Midbrain (tissue), 1 donor: ENCODE results near the gene MAGEA1.
"Not testable (repeated sequence)": the region's sequence is repeated elsewhere in the genome, so short reads cannot be mapped to it uniquely, and the experiment has no call there.

ENCODE experiments used
- DNase-seq: peaks from one replicate; lab custom pipeline; 2025; lab: John Stamatoyannopoulos, UW

The MAGEA1 gene, protein sequence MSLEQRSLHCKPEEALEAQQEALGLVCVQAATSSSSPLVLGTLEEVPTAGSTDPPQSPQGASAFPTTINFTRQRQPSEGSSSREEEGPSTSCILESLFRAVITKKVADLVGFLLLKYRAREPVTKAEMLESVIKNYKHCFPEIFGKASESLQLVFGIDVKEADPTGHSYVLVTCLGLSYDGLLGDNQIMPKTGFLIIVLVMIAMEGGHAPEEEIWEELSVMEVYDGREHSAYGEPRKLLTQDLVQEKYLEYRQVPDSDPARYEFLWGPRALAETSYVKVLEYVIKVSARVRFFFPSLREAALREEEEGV

DNA sequence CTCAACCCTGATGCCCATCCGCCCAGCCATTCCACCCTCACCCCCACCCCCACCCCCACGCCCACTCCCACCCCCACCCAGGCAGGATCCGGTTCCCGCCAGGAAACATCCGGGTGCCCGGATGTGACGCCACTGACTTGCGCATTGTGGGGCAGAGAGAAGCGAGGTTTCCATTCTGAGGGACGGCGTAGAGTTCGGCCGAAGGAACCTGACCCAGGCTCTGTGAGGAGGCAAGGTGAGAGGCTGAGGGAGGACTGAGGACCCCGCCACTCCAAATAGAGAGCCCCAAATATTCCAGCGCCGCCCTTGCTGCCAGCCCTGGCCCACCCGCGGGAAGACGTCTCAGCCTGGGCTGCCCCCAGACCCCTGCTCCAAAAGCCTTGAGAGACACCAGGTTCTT lies at the start of gene MAGEA1:
TSS of gene MAGEA1 (plus strand) at position 154 of the 400 bp plus-strand sequence. CDS start 3,106 bp downstream, outside the sequence.
- DNase-seq, result no peak

DNA sequence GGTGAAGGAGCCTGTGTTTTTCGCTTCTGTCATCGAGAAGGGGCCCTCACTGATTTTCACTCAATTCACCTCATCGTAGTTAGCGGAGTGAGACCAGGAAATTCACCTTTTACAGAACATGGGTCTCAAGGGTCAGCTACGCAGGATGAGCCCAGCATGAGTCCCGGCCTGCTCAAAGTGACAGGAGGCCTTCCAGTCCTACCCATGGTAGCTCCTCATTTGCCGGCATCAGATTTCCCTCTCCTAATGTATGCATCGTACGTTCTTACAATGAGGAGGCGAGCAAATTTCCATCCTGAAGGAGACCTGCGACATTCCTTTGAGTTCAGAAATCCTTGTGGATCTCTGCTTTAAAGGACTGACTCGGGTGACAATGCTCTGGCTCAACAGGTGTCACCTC lies 46.2 kb upstream of the MAGEA1 start:
- DNase-seq, result not testable (repeated sequence)

DNA sequence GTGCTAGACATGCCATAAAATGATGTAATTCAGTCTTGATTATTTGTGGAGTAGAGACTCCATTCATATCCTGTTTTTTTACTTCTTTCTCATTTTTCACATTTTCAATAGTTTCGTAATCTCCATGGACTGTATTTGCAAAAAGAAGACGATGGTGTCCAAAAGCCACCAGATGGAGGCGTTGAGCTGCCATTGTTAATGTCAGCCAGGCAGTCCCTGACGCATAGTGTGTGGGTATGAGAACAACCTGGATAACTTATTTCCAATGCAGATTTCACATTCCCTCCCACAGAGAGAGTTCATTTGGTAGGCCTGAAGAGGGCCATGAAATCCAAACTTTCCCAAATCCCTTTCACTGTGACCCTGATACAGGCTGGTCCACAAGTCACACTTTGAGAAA lies 40.0 kb upstream of the MAGEA1 start:
- DNase-seq, result not testable (repeated sequence)

DNA sequence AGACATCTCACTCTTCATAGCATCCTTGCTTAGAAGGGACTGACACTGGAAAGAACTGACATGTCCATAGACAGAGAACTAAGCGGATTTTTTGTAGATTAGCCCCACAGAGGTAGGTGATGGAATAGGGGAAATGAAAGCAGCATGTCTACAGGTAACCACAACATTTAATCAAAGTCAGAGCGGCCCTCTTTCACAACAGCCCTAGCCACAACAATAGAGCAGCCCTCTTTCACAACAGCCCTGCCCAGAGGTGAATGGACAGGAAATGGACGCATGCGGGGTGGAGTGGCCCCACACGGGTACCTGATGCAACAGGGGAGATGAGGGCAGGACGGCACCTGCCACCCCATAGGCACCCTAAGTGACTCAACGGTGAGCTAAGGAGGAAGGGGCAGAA lies 32.8 kb upstream of the MAGEA1 start:
- not testable (repeated sequence) for DNase-seq

DNA sequence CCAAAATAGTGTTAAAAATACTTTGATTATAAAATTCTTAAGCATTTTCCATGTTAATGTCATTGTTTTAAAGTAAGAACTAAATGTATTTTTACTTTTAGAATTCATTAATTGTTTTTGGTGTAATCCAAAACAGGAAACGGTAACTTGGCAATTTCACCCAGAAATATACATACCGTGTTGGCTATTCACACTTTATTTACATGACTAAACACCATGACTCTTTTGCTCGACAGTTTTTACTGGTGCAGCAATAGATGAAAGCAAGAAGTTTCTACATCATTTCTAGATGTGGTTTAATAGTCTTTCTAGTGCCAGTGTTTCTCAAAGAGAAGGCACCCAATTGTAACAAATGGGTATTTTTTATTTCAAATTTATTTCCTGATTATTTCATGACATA lies 25.6 kb upstream of the MAGEA1 start:
- no peak for DNase-seq

DNA sequence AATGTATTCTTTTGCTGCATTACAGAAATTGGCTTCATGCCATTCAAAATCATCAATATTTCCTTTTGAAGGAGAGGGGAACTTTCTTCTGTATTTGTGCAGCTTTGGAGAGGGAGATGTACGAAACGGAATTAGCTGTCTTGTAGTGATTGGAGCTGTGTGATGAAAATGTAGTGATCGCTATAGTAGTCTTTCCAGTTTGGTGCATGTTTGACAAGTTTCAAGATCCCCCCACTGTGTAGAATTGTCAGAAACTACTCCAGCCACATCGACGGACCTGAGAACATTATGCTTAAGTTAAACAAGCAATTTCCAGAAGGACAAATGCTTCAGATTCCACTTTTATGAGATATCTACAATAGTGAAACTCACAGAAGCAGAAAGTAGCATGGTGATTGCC lies 21.6 kb upstream of the MAGEA1 start:
- no peak for DNase-seq

DNA sequence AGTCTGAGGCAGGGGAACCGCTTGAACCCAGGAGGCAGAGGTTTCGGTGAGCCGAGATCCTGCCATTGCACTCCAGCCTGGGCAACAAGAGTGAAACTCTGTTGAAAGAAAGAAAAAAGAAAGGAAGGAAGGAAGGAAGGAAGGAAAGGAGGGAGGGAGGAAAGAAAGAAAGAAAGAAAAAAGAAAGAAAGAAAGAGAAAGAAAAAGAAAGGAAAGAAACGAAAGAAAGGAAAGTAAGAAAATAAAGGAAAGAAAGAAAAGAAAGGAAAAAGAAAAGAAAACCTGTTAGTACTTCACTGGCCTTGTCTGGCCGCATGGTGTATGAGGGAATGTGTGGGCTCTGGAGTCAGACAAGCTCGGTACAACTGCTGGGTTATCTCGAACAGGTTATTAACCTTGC lies 20.8 kb upstream of the MAGEA1 start:
- DNase-seq, result no peak

DNA sequence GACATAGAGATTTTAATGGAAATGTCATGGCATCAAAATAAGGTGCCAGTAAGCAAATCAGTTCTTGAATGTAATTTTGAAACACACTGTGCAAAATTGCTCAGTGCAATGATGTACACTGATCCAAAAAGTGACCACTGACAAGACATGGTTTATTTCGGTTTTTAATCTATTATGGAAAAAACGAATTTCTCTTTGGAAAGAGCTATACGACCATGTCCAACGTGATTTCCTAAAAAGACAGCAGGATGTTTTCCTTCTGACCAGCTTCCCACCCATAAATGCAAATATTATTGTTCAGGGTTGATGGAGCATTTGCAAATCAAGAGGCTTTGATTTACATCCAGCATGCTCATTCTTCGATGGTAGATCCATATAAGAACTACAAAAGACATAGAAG lies 17.1 kb upstream of the MAGEA1 start:
- no peak for DNase-seq

DNA sequence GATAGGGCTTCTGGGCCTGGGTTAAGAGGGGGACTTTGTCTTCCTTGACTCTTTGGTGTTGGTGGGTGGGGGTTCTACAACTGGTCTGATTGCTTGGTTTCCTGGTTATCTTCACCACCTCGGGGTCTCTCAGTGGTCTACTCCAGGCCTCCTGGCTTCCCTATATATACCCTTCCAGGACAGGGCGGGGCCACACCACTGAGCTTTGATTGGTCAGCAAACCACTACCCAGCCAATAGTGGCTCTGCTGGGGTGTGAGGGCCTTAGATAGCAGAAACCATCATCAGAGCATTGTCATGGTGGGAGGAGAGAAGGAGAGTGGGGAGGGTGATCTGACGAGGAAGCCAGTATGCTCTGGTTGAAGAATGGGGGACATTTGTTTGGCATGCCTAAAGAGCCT lies 14.4 kb upstream of the MAGEA1 start:
- DNase-seq, result no peak

DNA sequence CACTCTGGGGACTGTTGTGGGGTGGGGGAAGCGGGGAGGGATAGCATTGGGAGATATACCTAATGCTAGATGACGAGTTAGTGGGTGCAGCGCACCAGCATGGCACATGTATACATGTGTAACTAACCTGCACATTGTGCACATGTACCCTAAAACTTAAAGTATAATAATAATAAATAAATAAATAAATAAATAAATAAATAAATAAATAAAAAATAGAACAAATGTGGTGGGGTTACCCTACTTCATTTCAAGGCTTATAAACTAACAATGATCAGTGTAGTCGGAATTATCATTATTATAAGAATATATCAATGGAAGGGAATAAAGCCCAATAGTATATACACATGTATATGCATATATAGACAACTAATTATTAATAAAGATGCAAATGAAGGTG lies 10.7 kb upstream of the MAGEA1 start:
- DNase-seq, result not testable (repeated sequence)

DNA sequence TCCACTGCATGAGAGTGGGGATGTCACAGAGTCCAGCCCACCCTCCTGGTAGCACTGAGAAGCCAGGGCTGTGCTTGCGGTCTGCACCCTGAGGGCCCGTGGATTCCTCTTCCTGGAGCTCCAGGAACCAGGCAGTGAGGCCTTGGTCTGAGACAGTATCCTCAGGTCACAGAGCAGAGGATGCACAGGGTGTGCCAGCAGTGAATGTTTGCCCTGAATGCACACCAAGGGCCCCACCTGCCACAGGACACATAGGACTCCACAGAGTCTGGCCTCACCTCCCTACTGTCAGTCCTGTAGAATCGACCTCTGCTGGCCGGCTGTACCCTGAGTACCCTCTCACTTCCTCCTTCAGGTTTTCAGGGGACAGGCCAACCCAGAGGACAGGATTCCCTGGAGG lies 2.7 kb downstream of the MAGEA1 start:
- no peak for DNase-seq

DNA sequence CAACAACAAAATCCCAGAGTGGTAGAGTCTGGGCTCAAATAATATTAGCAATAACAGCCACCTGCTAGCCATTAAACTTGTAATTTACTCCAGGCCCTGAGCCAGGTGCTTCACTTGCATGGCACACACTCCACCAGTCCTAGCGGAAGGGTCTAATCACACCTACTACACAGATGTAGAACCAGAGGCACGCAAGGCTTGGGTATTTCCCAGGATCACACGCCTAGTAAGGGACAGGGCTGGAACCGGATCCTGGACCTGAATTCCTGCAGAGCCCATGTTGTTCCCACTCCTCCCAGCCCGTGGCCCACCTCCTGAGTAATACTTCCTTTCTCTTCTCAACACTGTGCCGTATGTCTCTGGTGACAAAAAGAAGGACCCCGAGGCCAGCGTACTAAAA lies 5.7 kb downstream of the MAGEA1 start:
- no peak for DNase-seq

DNA sequence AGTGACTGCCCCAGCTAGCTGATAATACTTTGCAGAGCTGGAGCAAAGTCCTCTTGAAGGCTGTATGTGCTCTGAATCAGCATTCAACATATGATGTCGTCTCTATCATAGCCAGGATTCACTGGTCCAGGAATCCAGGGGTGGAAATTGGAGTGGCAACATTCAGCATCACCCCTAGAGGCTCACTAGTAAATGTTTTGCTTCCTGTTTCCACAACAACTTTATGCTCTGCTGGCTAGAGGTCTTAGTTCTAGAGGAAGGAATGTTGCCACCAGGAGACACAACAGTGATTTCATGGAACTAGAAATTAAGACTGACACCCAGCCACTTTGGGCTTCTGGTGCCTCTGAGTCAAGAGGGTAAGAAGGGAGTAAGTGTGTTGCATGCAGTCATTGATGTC lies 11.3 kb downstream of the MAGEA1 start:
- no peak for DNase-seq

DNA sequence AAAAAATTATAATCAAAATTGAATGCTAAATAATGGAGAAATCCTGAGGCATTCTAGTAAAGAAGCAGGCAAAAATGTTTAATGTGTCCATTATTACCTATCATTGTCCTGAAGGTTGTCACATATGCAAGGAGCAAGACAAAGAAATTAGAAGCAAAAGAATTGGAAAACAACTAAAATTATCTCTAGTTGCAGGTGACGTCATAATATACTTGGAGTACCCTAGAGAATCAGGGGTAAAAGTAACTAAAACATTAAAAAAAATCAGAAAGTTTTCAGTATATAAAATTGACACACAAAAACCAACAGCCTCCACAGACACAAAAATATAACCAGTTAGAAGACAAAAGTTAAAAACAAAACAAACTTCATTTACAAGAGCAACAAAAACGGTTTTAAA lies 21.4 kb downstream of the MAGEA1 start:
- DNase-seq, result no peak

DNA sequence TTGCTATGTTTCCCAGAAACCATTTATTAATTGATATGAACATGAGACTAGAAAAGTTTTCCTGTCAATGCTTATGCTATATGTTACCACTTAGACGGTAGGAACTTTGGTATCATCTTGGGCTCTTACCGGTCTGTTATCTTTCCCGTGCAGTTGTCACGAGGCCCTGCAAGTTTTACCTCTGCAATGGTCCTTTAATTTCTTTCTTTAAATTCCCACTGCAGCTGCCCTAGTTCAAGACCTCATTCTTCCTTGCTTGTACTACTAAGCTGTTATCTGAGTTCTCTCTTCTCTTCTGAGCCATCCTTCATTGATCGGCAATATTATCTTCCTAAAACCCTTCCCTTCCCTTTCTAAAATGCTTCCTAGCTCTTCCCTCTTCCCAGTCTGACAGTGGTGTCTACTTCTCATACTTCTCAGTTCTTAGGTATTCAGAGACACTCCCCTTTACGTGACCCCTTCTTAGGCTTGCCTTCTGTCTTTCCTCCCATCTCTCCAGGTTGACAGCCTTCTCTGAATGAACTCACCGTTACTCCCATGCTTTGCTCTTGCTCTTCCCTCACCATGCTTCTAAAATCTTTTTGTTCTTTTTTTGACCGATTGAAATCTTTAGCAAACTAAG lies 27.5 kb downstream of the MAGEA1 start:
- DNase-seq, result no peak

DNA sequence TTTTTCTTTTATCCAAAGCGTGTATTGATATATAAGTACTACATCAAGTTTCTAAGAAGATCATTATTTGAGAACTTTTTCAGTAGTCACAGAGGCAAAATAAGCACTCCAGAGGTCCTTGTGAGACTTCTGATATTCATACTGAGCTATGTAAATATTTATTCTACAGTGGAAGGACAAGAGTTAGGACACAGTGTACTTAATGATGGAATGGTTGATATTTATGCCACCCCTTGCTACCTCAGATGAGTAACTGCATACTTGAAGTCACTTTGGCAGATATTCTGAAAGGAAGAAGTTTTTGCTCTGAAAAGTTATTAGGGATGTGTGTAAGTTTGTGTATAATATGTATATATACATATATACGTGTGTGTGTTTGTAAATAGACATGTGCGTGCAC lies 30.3 kb downstream of the MAGEA1 start:
- no peak for DNase-seq

DNA sequence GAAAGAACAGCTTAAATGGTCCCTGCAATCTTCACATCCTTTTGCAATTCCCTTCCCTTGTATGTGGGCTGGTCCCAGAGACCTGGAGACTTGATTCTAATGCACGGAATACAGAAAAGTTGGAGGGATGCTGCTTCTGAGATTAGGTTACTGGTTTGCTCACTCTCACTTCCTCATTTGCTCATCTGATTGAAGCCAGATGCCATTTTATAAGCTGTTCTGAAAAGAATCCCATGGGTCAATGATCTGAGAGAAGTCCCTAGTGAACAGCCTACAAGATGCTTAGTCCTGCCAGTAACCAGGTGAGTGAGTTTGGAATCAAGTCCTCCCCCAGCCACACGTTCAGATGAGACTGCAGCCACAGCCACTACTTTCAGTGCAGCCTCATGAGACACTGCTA lies 35.9 kb downstream of the MAGEA1 start:
- no peak for DNase-seq

DNA sequence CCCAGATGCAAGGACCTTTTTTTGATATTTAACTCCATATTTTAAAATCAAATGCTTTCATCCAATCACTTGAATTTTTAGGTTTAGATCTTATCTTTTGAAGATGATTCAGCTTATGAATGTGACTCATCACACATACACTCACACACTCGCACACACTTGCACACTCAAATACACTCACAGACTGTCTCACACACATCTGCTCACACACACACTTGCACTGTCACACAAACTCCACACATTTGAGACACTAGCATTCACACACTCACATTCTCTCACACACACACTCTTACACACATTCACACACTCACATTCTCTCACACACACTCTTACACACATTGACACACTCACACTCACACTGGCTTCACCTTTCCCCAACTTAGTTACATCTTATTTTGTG lies 37.8 kb downstream of the MAGEA1 start:
- DNase-seq, result no peak

DNA sequence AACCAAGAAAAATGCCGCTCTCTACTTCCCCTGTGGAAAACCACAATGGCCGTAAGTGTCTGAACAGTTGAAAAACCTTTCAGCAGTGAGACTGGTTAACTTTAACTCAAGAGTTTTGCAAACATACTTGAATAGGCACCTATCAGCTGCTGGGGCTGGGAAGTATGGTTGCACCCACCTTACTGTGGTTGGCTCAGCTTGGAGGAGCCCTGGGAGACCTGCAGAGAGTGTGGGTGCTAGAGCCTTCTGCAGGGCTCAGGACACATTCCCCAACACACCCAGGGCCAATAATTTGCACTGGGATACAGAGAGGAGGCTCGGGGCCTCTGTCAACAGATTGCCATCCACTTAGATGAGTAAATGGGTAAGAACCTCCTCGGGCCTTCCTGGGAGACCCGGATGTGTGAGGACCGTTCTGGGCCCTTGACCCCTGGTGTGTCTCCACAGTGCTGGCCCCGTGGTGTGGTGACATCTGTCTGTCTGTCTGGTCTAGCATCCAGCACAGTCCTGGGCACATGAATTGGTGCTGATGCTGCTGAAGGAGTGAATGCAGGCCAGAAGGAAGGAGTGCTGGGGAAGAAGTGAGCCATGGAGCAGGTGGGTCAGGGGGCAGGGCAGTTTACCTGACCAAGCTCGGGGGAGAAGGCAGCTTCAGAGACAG lies 46.5 kb downstream of the MAGEA1 start:
- DNase-seq, result no peak

DNA sequence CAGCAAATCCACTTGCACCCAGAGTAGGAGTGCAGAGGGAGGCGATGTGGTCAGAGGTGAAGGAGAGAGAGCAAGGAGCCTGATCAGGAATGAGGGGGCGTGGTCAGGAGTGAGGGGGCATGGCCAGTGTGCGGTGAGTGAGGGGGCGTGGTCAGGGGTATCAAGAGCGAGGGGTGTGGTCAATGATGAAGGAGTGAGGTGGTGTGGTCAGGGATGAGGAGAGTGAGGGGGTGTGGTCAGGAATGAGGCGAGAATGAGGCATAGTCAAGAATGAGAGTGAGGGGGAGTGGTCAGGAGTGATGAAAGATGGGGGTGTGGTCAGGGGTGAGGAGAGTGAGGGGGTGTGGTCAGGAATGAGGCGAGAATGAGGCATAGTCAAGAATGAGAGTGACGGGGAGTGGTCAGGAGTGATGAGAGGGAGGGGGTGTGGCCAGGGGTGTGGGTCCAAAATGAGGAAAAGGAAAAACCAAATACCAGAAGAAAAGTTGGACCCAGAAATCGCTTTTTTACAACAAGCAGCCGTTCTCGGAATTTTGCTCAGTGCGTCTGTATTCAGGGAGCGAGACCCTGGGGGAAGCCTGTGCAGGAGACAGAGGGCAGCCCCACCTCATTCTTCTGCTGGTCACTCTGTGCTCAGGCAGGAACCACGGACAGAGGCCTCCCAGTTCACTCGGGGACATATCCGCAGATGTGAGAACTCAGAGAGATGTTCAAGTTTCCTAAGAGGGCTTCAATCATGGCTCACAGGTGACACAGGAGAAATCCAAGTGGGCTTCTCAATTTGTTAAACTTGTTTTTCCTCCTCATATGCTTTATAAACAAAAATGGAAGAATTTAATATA lies 47.5 kb downstream of the MAGEA1 start:
- DNase-seq, result no peak
